Keratinocyte (primary cell): ENCODE results near the gene KANK2.
"Not testable (repeated sequence)": the region's sequence is repeated elsewhere in the genome, so short reads cannot be mapped to it uniquely, and the experiment has no call there.

ENCODE experiments used
- CTCF ChIP-seq, 3 experiments: IDR thresholded peaks in 1 of 3; conservative IDR thresholded peaks in 1 of 3; optimal IDR thresholded peaks in 1 of 3; 2 replicates in 2 of 3; 3 replicates in 1 of 3; pipeline versions ENCODE3 to v1.5.1; 2011; ENCODE audit warnings: low read length in 3 of 3, mild to moderate bottlenecking in 3 of 3, moderate library complexity in 2 of 3, control low read depth in 1 of 3, inconsistent platforms in 1 of 3; ENCODE audit not compliant: insufficient read depth in 2 of 3; ENCODE audit errors: extremely low read depth in 1 of 3
- EZH2 ChIP-seq: IDR thresholded peaks from one replicate; pipeline ENCODE4 v1.6.1; 2012; ENCODE audit warnings: inconsistent platforms, mild to moderate bottlenecking, low read length, moderate library complexity

DNA sequence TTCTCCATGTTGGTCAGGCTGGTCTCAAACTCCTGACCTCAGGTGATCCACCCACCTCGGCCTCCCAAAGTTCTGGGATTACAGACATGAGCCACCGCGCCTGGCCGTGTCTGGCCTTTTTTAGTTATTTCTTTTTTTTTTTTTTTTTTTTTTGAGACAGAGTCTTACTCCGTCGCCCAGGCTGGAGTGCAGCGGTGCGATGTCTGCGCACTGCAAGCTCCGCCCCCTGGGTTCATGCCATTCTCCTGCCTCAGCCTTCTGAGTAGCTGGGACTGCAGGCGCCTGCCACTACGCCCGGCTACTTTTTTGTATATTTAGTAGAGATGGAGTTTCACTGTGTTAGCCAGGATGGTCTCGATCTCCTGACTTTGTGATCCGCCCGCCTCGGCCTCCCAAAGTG, 75.4 kb downstream of the KANK2 start:
- not testable (repeated sequence) for TF ChIP-seq CTCF (optimal IDR thresholded peaks at IDR 0.05 in 1 of 3, IDR thresholded peaks at IDR 0.05 in 1 of 3, conservative IDR thresholded peaks at IDR 0.05 in 1 of 3; ENCODE audit: extremely low read depth in 1 of 3, insufficient read depth in 2 of 3, low read length in 3 of 3); EZH2
